ENCODE measurements around the gene GLYATL1. TPM values are rescaled to one million over a fixed set of nuclear protein-coding genes. Genes with fewer than 3 reads are reported as not detected.

GLYATL1 gene
- 1 to 10 TPM in 2 of 4 donors, not detected in 2; 2.4 to 3.6 TPM for total RNA-seq

GRCh38 chr11:58939277-58939676 is at the start of gene GLYATL1:
TSS of gene GLYATL1 (plus strand) at chr11:58939488. CDS start at chr11:58947088, 7,600 bp downstream.
- H3K27me3 ChIP-seq = no peaks in the 10 kb centered on the region
- no peaks in the 10 kb centered on the region for H3K4me1 ChIP-seq
- H3K36me3 ChIP-seq = no peaks in the 10 kb centered on the region
- DNase-seq = no peak
- no peak within 1 kb of the TSS for H3K27ac ChIP-seq
- TF ChIP-seq POLR2A (IDR thresholded peaks at IDR 0.05) = no peak
- no peak for TF ChIP-seq CTCF (IDR thresholded peaks at IDR 0.05)
- H3K4me3 ChIP-seq = no peak within 1 kb of the TSS
- H3K9me3 ChIP-seq = no peaks in the 10 kb centered on the region

- no peaks in the 10 kb centered on the region for H3K9me3 ChIP-seq
- TF ChIP-seq POLR2A (IDR thresholded peaks at IDR 0.05) (no peak), CTCF (IDR thresholded peaks at IDR 0.05) (no peak)
- H3K4me1 ChIP-seq = no peaks in the 10 kb centered on the region
- no peak overlapping the region for H3K4me3 ChIP-seq
- H3K36me3 ChIP-seq = no peaks in the 10 kb centered on the region
- no peak for DNase-seq
- H3K27me3 ChIP-seq = no peaks in the 10 kb centered on the region
- no peak overlapping the region for H3K27ac ChIP-seq
Observed at GRCh38 chr11:58893899-58894298, 45.4 kb upstream of the GLYATL1 start.

GRCh38 chr11:58898106-58898505 is 41.2 kb upstream of the GLYATL1 start:
- Histone ChIP-seq H3K27me3 (no peaks in the 10 kb centered on the region), H3K36me3 (no peaks in the 10 kb centered on the region), H3K9me3 (no peaks in the 10 kb centered on the region), H3K4me1 (no peaks in the 10 kb centered on the region), H3K27ac (no peak overlapping the region), H3K4me3 (no peak overlapping the region)
- TF ChIP-seq POLR2A (IDR thresholded peaks at IDR 0.05) (no peak), CTCF (IDR thresholded peaks at IDR 0.05) (no peak)
- no peak for DNase-seq

GRCh38 chr11:58900479-58901420 is 38.5 kb upstream of the GLYATL1 start:
- Histone ChIP-seq H3K27ac (no peak overlapping the region), H3K36me3 (no peaks in the 10 kb centered on the region), H3K4me1 (peaks cover 0 to 9% (median 0%) of the 10 kb centered on the region in 4 donors), H3K9me3 (no peaks in the 10 kb centered on the region), H3K4me3 (no peak overlapping the region), H3K27me3 (no peaks in the 10 kb centered on the region)
- peak; percentile 37 to 87 (median 77) for DNase-seq
- peak in 4 of 6 experiments; percentile 40 to 74 (median 60) for TF ChIP-seq CTCF (IDR thresholded peaks at IDR 0.05)
- TF ChIP-seq POLR2A (IDR thresholded peaks at IDR 0.05) = no peak

- H3K36me3 ChIP-seq = no peaks in the 10 kb centered on the region
- no peaks in the 10 kb centered on the region for H3K9me3 ChIP-seq
- no peak overlapping the region for H3K4me3 ChIP-seq
- DNase-seq = no peak
- H3K27me3 ChIP-seq = no peaks in the 10 kb centered on the region
- TF ChIP-seq POLR2A (IDR thresholded peaks at IDR 0.05) (no peak), CTCF (IDR thresholded peaks at IDR 0.05) (no peak)
- H3K4me1 ChIP-seq = peaks cover 0 to 13% (median 0%) of the 10 kb centered on the region in 4 donors
- no peak overlapping the region for H3K27ac ChIP-seq
Observed at GRCh38 chr11:58902881-58903280, 36.4 kb upstream of the GLYATL1 start.

Data from Peyer's patch (tissue), 4 donors.